Mucosa of gallbladder (tissue), 1 donor: ENCODE results near the gene FAM124B. TPM values are rescaled to one million over a fixed set of nuclear protein-coding genes. Genes with fewer than 3 reads are reported as not detected.
"Not testable (repeated sequence)": the region's sequence is repeated elsewhere in the genome, so short reads cannot be mapped to it uniquely, and the experiment has no call there.

Experiments used
- DNase-seq: peaks from one replicate; pipeline ENCODE4 v3.0.0-alpha.2; 2020; ENCODE audit warnings: low spot score
- total RNA-seq: library from RNA; stranded (reverse); gene quantifications from one replicate; pipeline ENCODE4 v1.2.1, GENCODE V29; 2021
- donor health status: DM: no; HTN: no; CAD: no.

The FAM124B gene
- total RNA-seq, 1 donor from 2014 or later = 1.2 TPM

DNA sequence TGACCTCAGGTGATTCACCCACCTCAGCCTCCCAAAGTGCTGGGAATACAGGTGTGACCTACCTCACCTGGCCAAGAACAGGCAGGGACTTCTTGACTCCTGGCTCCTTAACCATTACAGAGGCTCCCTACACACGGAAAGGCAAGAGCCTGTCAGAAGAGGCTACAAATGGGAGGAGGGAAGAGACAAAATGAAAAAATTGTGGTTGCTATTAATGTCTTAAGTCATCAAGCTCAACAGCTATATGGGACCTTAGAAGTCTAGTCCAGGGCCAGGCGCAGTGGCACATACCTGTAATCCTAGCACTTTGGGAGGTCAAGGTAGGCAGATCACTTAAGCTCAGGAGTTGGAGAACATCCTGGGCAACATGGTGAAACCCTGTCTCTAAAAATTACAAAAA is 11.5 kb upstream of the FAM124B start:
- no peak for DNase-seq

DNA sequence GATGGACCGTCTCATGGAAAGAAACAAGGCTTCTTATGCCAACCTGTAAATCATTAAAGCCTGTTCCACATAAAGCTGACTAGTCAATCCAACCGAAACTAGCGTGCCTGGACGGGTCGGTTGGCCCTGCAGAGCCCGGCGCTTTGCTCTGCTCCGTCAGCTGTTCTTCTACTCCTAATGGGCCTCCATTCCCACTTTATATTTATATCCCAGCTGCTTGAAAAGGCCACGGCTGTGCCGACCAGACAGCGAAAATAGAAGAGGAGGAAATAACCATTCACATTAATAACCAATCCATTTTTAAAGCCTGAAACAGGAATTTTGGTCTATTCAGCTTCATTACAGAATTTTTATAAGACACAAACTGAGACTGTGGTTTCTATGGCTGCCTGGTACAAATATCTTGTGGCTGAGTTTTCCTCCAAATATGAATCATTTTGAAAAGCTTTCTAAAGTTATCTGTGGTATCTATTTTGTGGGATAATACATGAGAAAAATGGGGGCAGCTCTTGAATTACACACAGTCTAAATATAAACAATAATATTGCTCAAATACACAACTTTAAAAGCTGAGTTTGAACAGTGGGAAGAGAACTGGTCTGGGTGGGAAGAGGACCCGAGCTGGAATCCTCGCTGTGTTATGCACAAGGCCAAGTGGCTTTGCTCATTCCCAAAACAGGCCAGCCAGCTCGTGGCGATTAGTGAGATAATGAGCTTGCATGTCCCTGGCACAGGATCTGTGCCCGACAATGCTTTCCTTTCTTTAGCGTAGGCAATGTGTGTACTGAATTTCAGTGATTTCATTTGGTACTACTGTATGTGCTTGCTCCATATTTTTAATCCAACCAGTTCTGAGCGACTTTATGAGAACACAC is 10.5 kb upstream of the FAM124B start:
- peak; percentile 16 for DNase-seq

DNA sequence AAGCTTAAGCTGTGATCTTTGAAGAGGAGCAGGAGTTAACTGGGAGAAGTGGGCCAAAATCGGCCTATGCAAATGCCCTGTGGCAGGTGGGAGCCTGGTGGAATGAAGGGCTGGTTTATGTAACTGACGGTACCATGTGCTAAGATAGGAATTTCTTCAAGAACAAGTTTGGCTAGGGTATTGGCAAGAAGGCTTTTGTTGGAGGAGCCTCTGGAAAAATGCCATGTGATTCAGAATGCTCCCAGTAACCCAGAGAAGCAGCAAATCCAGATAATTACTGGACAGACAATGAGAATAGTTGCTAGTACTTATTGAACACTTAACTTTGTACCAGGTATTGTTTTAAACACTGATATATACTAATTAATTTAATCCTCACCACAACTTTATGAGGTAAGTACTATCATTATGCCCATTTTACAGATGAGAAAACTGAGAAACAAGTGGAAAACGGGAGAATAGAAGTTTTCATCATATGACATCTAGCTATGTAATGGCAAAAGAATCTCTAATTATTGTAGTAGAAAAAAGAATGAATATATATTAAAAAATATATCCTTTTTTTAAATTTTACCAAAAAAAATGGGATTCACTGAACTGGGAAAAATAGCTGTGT is 9.1 kb upstream of the FAM124B start:
- DNase-seq = no peak

DNA sequence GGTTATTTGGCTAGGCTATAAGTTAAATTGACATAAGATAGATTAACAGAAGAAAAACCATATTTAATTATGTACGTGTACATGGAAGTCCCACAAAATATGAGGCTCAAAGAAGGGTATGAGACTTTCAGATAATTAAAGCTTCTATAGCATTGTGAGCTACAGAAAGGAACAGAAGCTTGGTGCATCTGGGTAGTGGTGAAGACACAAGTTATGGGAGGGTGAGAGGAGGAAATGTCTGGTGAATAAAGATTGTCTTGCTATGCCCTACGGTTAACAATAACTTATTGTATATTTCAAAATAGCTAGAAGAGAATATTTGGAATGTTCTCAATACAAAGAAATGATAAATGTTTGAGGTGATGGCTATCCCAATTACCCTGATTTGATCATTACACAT is 6.8 kb upstream of the FAM124B start:
- no peak for DNase-seq

DNA sequence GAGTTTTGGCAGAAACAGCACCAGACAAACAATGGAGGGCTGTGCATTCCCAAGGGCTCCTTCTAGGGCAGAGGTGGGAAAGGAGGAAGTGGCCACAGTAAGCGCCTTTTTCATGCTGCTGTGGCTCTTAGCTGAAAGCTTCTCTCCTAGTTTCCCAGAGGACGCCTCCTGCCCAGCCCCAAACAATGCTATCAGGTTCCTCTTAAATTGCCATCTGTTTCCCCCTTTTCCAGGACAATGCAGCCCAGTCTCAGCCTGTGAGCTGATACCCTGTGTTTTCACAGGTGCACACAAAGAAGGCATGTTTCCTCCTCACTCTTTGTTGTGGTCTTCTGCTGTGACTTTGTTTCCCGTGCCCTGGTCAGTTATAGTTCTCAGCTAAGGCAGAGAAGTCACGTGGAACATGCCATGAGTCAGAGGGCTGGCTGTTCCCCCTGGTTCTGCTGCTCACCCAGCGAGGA is 5.4 kb upstream of the FAM124B start:
- DNase-seq = no peak

DNA sequence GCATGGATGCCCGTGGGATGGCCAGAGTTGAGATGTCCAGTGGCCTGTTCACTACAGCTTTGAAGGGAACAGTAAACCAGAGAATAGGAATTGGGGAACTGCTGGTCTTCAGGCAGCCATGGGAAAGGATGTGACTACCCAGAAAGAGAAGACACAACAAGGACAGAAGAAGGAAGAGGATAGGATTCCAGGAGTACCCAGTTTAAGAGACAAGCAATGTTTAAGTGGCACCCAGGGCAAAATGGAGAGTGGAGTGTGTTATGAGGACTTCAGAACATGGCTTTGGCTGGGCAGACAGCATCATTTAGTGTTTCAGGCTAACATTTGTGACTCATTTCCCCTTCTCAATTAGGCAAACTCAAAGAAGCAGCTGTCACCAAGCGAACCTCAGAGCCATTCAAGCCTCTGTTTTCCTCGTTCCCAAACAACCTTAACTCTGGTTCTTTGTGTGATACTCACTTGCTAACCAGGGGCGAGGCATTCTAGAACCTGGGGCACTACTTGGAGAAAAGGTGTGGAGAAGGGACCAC is 4.0 kb upstream of the FAM124B start:
- DNase-seq = no peak

DNA sequence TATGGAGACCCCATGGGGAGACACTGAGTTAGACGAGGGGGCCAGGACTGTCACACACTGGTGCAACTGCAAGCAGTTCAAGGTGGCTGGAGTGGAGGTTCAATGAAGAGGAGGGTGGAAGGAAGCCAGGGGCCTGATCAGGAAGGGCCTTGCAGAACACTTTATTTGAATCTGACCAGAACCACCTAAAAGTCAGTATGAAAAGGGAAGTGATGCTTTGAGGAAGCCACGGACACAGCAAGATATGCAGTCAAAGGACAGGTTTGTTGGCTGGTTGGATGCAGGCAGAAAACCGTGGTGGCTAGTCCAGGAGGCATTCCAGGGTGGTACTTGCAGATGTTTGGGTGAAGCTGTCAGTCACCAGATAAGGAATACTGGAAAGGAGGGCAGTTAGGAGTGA is 3.5 kb upstream of the FAM124B start:
- DNase-seq = no peak

DNA sequence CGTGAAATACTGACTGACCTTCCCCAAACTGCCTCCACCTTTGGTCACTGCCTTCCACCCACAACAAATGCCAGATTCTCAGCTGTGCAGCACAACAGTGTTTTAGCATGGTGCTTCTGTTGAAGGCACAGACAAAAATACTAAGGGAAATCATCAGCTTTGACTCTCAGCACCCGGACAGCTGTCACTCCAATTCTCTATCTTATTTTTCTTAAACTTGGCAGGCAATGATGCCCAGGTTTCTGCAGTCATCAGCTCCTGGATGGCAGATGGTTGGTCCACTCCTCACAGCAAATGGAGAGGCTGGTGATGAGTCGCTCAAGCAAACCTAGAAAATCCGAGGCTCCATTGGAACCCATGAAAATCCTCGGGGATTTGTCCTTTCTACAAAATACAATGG is 2.9 kb upstream of the FAM124B start:
- DNase-seq = no peak

DNA sequence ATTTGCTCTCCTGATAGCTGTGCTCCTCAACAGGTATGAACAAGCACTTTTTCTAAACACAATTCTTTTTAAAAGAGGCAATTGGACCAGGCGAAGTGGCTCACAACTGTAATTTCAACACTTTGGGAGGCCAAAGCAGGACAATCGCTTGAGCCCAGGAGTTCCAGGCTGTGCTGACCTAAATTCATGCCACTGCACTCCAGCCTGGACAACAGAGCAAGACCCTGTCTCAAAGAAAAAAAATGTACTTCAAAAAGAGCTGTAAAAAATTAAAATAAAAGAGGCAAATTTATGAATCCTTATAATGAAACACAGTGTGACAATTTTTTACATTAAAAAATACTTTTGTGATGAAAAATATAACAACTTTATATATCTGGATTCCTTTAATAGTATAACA is 1.8 kb upstream of the FAM124B start:
- no peak for DNase-seq

DNA sequence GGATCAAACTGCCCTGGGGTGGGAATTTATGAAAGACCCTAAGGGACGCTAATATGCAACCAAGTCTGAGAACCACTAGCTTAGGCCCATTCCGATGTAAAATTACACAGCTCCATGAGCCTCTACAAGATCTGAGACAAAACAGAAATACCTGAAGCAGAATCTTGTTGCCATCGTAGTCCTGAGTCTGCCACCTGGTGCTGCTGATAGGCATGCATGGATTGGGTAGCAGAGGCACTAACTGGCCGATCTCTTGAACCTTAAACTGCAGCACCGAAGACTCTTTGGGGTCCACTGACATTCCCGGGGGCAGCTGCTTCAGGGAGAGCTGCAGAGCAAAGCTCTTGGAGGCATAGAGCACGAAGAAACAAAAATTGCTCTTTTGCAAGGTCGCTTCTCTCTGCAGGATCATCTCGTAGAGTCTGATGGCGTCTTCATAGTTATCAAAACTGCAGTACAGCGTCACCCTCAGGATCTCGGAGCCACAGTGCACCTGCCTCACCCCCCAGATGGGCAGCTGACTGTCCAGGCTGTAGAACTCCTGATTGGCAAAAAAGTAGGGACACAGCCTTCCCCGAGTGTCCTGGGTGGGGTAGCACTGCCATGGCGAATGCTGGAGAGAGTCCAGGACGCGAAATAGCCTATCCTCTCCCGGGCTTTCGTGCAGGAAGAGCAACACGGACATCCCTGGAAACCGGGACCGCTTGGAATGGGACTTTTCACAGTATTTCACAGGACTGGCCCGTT is 848 bp downstream of the FAM124B start:
- DNase-seq = no peak

DNA sequence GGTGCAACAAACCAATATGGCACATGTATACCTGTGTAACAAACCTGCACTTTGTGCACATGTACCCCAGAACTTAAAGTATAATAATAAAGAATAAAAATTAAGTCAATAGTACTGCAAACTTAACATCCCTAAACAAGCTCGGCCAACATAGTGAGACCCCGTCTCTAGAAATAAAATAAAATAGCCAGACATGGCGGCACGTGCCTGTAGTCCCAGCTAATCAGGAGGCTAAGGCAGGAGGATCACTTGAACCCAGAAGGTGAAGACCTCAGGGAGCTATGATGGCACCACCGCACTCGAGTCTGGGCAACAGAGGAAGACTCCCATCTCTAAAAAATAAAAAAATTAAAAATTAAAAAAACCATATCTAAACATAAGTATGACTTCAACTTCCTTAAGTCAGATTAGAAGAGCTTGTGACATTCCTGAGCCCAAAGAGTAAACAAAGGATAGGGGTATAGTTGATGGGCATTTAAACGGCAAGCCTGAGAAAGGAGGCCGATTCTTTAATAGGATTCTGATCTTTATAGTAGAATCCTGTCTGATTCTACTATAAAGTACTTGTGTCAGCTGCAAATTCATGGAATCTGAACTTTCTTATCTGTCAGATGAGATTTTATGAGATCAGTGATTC is 1.6 kb downstream of the FAM124B start:
- no peak for DNase-seq

DNA sequence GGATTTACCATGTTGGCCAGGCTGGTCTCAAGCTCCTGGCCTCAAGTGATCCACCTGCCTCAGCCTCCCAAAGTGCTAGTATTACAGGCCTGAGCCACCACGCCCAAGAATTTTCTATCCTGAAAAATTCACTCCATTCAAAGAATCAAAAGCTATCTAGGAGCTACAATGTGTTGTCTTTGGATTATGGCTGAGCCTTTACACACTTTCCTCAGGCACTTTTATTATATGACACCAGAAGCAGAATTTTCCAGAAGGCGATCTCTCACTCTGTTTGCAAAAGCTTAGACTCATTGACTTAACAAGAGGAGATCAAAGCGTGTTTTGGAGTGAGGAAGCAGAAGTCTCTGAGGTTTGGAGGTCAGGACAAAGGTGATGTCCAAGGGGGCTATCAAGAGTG is 3.6 kb downstream of the FAM124B start:
- no peak for DNase-seq

DNA sequence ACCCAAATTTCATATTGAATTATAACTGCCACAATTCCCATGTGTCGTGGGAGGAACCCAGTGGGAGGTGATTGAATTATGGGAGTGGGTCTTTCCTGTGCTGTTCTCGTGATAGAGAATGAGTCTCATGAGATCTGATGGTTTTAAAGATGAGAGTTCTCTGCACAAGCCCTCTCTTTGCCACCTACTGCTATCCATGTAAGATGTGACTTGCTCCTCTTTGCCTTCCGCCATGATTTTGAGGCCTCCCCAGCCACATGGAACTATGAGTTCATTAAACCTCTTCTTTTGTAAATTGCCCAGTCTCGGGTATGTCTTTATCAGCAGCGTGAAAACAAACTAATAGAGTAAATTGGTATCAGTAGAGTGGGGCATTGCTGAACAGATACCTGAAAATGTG is 4.8 kb downstream of the FAM124B start:
- DNase-seq = not testable (repeated sequence)

DNA sequence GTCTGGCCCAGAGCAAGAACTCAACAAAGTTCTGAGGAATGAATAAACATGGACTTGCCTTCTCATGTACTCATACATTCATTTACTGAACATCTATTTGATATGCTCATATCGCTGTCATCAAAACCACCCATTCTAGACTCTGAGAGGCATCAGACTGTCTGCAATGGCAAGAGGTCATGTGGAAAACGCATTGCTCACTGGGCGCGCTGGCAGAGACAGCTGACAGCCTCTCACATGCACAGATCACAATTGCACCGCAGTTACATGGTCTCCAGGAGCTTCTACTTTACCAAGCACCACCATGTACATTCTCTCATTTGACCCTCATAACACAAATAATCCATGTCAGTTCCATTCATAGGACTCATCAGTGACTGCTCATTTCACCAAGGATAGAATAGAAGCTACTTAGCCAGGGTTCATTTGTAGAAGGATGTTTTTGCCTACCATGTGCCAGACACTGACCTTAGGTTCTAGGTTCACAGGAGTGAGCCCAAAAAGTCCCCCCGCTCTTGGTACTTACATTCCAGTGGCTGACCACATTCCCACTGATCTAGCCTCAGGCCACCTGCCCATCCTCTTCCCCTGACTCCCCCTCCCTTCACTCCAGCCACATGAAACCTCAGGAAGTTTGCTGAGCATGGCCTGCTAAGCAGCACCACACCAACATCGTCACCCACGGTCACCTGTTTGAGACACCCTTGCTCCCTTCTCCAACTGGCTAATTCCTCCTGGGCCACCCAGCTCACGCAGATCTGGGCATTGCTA is 6.1 kb downstream of the FAM124B start:
- DNase-seq = no peak

DNA sequence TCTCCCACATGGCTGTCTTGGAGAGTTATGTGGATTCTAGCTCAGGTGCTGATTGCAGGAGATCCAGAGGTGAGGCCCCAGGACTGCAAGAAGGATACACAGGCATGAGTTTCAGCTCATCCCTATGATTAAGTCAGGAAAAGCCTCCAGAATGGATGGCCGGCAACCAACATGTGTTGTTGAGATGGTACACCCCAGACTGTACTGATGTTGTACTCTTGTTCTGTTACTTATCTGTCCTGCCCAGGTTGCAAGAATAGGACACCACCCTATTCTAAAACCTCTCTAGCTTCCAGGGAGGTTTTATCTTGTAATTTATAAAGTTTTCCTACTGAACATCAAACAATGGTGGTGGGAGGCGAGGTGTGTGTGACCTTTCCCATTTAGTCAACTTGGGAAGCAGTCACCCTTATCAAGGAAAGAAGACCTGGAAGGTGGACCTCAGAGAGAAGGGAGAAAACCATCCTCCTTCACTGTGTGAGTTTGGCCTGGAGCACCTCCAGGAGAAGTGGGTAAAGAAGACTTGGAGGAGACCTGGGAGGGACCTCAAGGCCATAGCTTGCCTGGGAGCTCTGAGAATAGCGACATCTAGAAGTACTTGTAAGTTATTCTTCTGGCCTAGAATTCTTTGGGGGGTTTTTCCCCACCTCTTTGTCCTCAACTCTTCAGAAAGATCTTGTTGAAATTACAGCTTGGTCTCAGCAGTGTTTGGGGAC is 8.6 kb downstream of the FAM124B start:
- no peak for DNase-seq

DNA sequence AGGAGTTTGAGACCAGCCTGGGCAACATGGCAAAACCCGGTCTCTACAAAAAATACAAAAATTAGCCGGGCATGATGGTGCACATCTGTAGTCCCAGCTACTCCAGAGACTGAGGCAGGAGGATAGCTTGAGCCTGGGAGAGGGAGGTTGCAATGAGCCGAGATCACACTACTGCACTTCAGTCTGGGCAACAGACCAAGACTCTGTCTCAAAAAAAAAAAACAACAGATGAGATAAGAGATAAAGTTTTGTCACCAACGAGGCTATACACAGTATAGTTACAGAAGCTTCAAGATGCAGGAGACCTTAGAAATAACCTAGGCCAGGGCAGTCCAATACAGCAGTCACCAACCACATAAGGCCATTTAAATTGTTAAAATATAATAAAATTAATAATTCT is 9.4 kb downstream of the FAM124B start:
- DNase-seq = no peak

DNA sequence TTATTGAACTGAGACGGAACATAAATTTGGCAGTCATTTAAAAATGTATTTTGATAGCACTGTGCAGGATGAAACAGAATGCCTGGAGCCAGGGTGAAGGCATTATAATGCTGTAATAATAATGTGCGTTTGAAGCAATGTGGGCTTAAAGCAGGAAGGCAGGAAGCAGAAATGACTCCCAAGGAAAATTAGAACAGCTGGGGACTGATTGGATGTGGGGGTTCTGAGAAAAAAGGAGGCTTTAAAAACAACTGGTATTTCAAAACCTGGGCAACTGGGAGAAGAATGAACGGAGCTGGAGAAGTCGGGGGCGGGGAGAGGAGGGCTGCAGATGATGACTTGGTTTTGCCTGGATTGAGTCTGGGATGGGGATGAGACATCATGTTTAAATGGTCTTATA is 12.6 kb downstream of the FAM124B start:
- DNase-seq = no peak

DNA sequence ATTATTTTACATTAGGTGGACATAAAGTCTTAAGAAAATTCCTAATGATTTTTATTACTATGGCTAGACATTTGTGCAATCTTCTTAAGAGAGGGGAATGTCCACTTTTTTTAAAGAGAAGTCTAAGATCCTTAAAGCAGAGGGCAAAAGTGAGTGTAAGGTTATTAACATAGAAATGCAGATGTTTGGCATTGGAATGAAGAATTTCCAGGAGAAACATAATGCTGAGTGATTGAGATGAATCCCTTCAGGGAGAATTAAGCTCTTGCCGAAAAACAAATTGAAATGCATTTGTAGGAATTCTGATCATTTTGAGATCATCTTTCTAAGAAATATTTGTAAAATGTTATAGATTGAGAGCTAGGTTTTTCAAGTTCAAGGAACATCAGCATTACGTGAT is 15.0 kb downstream of the FAM124B start:
- DNase-seq = no peak

DNA sequence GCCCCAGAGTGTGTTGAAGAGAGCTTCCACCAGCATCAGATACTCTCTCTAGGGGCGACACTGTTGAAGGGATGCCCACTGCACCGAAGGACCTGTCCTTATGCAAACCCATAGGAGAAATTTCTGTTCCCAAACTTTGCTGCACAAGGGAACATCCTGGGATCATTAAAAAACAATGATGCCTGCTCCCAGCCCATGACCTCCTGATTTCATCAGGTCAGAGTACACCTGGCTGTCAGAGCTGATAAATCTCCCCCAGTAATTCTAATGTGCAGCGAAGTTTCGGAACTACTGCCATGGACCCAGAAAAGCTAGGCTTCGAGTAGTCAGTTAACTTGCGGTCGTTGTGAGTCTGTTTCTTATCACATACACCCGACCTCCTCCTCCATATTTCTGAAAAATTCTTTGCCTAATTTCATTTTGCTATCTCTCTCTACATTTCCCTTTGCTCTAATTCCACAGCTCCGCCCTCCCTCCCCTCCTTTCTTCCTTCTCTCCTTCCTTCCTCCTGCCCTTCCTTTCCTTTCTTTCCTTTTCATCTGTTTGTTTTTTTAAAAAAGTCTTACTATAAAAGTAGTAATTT is 18.8 kb downstream of the FAM124B start:
- no peak for DNase-seq

DNA sequence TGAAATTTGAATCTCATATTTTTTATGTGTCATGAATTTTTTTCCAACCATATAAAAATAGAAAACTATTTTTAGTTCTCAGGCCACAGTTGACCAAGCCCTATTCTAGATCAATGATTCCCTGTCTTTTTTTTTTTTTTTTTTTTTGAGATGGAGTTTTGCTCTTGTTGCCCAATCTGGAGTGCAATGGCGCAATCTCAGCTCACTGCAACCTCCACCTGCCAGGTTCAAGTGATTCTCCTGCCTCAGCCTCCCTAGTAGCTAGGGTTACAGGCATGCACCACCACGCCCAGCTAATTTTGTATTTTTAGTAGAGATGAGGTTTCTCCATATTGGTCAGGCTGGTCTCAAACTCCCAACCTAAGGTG is 19.6 kb downstream of the FAM124B start:
- DNase-seq = not testable (repeated sequence)
